ENCODE measurements around the gene RTP5.
"Not testable (repeated sequence)": the region's sequence is repeated elsewhere in the genome, so short reads cannot be mapped to it uniquely, and the experiment has no call there.

The RTP5 gene

DNA sequence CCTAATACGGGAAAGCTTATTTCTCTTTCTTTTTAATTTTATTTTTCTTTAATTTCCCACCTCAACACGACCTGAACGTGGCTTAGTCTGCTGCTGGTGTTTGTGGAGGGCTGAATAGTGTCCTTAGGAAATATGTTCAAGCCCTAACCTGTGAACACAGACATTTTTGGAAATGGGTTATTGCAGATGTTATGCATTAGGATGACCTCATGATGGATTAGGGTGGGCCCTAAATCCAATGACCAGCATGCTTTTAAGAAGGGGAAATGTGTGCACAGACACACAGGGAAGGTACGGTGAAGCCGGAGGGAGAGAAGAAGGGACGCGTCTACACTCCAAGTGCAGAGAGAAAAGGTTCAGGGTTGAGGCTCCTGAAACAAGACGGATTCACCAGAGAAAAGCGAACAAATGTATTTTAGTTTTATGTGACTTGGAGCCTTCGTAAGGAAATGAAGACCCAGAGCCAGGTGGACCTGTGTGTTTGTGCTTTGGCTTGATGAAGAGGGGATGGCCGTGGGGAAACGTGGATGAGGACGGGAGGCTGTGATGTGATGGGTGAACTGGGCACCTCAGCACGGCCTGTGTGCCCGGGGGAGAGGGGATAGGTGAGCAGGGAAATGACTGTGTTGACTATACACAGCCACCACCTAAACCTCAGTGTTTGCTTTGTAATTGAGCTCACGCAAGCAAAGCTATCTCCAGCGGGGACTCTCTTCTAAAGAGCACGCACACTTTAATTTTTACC lies 37.5 kb downstream of the RTP5 start:
- H3K4me3 ChIP-seq (ENCODE audit: low read depth in 1 of 2, low read length in 2 of 2): no peak overlapping the region
- no peak overlapping the region for H3K9ac ChIP-seq (ENCODE audit: low read depth, low read length)
- no peak overlapping the region for H3K27ac ChIP-seq (ENCODE audit: low read length)
- H4K20me1 ChIP-seq (ENCODE audit: insufficient read depth, low read length): peaks cover 26% of the 10 kb centered on the region
- TF ChIP-seq CTCF (IDR thresholded peaks at IDR 0.05; ENCODE audit: borderline replicate concordance, extremely low read depth, low read length, poor library complexity, severe bottlenecking): no peak
- TF ChIP-seq EZH2 (IDR thresholded peaks at IDR 0.05; ENCODE audit: borderline replicate concordance, low read depth, low read length, severe bottlenecking): no peak
- no peak overlapping the region for H2AFZ ChIP-seq (ENCODE audit: low read depth, low read length)
- H3K79me2 ChIP-seq (ENCODE audit: insufficient read depth, low read length): peaks cover 10% of the 10 kb centered on the region; the same call in 1 of the 2 replicates
- H3K4me1 ChIP-seq (ENCODE audit: insufficient read depth, low read length): no peaks in the 10 kb centered on the region
- H3K36me3 ChIP-seq (ENCODE audit: insufficient read depth, low read length): peaks cover 10% of the 10 kb centered on the region; the same call in 1 of the 2 replicates
- no peaks in the 10 kb centered on the region for H3K27me3 ChIP-seq (ENCODE audit: insufficient read depth, low read length, poor library complexity)
- ATAC-seq (ENCODE audit: insufficient read depth, low read depth): no peak
- DNase-seq: no peak
- H3K9me3 ChIP-seq (ENCODE audit: insufficient read depth, low read length, severe bottlenecking): peaks cover 3% of the 10 kb centered on the region
- H3K4me2 ChIP-seq (ENCODE audit: insufficient read depth, low read length): no peak overlapping the region

DNA sequence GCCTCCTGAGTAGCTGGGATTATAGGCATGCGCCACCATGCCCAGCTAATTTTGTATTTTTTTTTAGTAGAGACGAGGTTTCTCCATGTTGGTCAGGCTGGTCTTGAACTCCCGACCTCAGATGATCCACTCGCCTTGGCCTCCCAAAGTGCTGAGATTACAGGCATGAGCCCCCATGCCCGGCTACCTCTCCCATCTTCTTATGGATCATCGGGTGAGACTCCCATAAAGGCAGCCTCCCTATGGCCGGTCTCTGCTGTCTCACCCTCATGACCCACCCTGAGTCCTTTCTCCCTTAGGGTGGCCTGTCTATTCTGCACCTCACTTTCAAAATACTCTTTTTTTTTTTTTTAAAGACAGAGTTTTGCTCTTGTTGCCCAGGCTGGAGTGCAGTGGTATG lies 38.3 kb downstream of the RTP5 start:
- H4K20me1 ChIP-seq (ENCODE audit: insufficient read depth, low read length): peaks cover 26% of the 10 kb centered on the region
- H3K36me3 ChIP-seq (ENCODE audit: insufficient read depth, low read length); H3K9me3 ChIP-seq (ENCODE audit: insufficient read depth, low read length, severe bottlenecking): not testable (repeated sequence)

DNA sequence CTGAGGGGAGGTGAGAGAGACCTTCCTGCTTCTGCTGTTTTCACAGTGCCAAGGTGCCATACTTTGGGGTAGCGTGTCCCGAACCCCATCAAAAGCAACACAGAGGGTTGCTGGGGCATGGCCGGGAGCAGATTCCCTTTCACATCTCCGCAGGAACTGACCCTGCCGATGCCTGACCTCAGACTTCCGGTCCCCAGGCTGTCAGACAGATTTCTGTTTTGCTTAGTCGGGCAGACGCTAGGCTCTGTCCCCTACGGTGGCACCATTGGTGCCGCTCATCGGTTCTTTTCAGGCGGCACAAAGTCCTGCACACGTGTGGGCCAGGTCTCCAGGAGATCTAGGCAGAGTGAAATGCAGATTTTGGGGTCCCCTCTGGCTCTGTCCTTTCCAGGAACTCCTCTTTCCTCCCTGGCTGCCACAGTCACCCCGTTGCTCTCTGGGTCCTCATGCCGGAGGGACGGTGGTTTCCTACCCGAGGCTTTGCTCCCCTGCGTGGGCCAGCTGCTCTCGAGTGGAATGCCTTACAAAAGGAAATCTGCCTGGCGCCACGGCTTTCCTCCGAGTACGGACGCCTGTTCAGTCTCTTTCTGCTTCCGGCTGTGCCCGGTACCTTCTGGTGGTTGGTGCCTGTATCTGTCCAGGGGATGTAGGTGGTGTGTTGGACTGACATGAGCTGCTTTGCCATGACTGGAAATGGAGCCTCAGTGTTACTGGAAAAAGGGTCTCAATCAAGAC lies 39.3 kb downstream of the RTP5 start:
- Histone ChIP-seq H3K4me3 (ENCODE audit: low read depth in 1 of 2, low read length in 2 of 2) (no peak overlapping the region), H3K27ac (ENCODE audit: low read length) (no peak overlapping the region), H3K4me1 (ENCODE audit: insufficient read depth, low read length) (no peaks in the 10 kb centered on the region), H3K4me2 (ENCODE audit: insufficient read depth, low read length) (no peak overlapping the region), H3K9ac (ENCODE audit: low read depth, low read length) (no peak overlapping the region), H3K79me2 (ENCODE audit: insufficient read depth, low read length) (peaks cover 7% of the 10 kb centered on the region; the same call in 1 of the 2 replicates), H3K36me3 (ENCODE audit: insufficient read depth, low read length) (peaks cover 10% of the 10 kb centered on the region; the same call in 1 of the 2 replicates), H3K27me3 (ENCODE audit: insufficient read depth, low read length, poor library complexity) (no peaks in the 10 kb centered on the region), H3K9me3 (ENCODE audit: insufficient read depth, low read length, severe bottlenecking) (peaks cover 10% of the 10 kb centered on the region), H2AFZ (ENCODE audit: low read depth, low read length) (no peak overlapping the region), H4K20me1 (ENCODE audit: insufficient read depth, low read length) (peaks cover 17% of the 10 kb centered on the region; the same call in 1 of the 2 replicates)
- DNase-seq: no peak
- ATAC-seq (ENCODE audit: insufficient read depth, low read depth): no peak
- TF ChIP-seq EZH2 (IDR thresholded peaks at IDR 0.05; ENCODE audit: borderline replicate concordance, low read depth, low read length, severe bottlenecking): no peak
- no peak for TF ChIP-seq CTCF (IDR thresholded peaks at IDR 0.05; ENCODE audit: borderline replicate concordance, extremely low read depth, low read length, poor library complexity, severe bottlenecking)

More for the DNA sequence above, 38.3 kb downstream of the RTP5 start:
- H3K79me2 ChIP-seq (ENCODE audit: insufficient read depth, low read length); H3K9ac ChIP-seq (ENCODE audit: low read depth, low read length); H2AFZ ChIP-seq (ENCODE audit: low read depth, low read length); H3K4me2 ChIP-seq (ENCODE audit: insufficient read depth, low read length); H3K27ac ChIP-seq (ENCODE audit: low read length); H3K27me3 ChIP-seq (ENCODE audit: insufficient read depth, low read length, poor library complexity); DNase-seq; ATAC-seq (ENCODE audit: insufficient read depth, low read depth); H3K4me1 ChIP-seq (ENCODE audit: insufficient read depth, low read length); H3K4me3 ChIP-seq (ENCODE audit: low read depth in 1 of 2, low read length in 2 of 2): not testable (repeated sequence)

DNA sequence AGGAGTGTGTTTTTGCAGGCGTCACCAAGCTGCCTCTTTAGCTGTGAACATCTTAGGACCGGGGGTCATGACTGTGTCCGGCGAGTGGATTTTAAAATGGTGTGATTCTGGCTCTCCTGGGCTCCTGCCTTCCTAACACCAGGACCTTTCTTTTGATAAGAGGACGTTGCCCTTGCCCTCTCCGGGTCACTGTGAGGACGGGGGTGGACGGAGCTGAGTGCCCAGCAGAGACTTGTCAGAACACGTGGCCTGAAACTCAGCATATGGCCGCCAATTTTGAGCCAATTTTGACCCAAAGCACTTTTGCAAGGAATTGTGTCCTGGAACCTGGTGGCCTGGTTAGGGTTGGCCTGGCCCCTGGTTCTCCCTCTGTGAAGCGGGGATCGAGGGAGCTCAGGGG lies 40.2 kb downstream of the RTP5 start:
- H2AFZ ChIP-seq (ENCODE audit: low read depth, low read length): no peak overlapping the region
- no peaks in the 10 kb centered on the region for H3K27me3 ChIP-seq (ENCODE audit: insufficient read depth, low read length, poor library complexity)
- H3K79me2 ChIP-seq (ENCODE audit: insufficient read depth, low read length): peaks cover 6% of the 10 kb centered on the region; the same call in 1 of the 2 replicates
- H3K4me1 ChIP-seq (ENCODE audit: insufficient read depth, low read length): no peaks in the 10 kb centered on the region
- no peak overlapping the region for H3K4me2 ChIP-seq (ENCODE audit: insufficient read depth, low read length)
- ATAC-seq (ENCODE audit: insufficient read depth, low read depth) (no peak), DNase-seq (no peak)
- peaks cover 10% of the 10 kb centered on the region; the same call in 1 of the 2 replicates for H3K36me3 ChIP-seq (ENCODE audit: insufficient read depth, low read length)
- no peak overlapping the region for H3K27ac ChIP-seq (ENCODE audit: low read length)
- TF ChIP-seq EZH2 (IDR thresholded peaks at IDR 0.05; ENCODE audit: borderline replicate concordance, low read depth, low read length, severe bottlenecking) (no peak), CTCF (IDR thresholded peaks at IDR 0.05; ENCODE audit: borderline replicate concordance, extremely low read depth, low read length, poor library complexity, severe bottlenecking) (no peak)
- H3K4me3 ChIP-seq (ENCODE audit: low read depth in 1 of 2, low read length in 2 of 2): no peak overlapping the region
- no peak overlapping the region for H3K9ac ChIP-seq (ENCODE audit: low read depth, low read length)
- peaks cover 10% of the 10 kb centered on the region for H3K9me3 ChIP-seq (ENCODE audit: insufficient read depth, low read length, severe bottlenecking)
- H4K20me1 ChIP-seq (ENCODE audit: insufficient read depth, low read length): peaks cover 10% of the 10 kb centered on the region; the same call in 1 of the 2 replicates
